GM19324 (cell line): Measurements from ENCODE around the gene SOX3.

ENCODE experiments used
- ATAC-seq: cut with Tn5 transposase; IDR thresholded peaks from one replicate; pipeline ENCODE4 v1.9.1; 2021; ENCODE audit warnings: mild to moderate bottlenecking, moderate library complexity; ENCODE audit not compliant: unreplicated experiment, low FRiP score

The SOX3 gene

DNA sequence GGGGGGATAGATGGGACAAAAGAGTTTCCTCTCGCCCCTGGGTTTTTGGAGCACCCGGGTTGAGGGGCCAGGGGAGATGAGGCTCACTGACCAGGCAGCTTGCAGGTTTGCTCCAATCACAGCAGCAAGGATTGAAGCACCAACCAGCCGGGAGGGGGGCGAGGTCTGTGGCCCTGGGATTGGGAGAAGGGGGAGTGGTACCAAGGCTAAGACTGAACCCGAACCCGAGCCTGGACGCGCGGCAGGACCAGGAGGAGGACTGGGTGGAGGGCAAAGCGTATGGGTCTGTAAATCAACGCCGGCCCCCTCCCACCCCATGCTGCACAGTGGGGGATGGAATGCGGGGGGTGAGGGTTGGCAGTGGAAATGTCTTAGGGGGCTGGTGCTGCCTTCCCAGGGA, 3.5 kb downstream of the SOX3 start:
- no peak for ATAC-seq

DNA sequence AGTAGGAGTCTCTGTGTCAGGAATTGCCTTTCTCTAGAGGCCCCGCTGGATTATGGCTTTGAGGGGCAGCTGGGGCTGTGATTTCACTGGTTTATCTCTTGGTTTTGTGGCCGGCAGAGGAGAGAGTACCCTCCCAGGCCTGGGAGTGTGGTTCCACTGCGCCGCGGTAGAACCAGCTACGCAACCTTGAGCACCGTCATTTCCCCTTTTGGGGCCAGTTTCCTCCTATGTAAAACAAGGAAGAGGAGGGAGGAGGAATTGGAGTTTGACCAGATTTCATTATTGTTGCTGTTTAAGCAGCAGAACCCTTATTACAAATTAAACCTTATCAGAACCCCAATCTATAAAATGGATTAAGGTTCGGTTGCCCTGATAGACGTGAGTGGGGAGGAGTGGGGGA, 4.4 kb downstream of the SOX3 start:
- no peak for ATAC-seq

DNA sequence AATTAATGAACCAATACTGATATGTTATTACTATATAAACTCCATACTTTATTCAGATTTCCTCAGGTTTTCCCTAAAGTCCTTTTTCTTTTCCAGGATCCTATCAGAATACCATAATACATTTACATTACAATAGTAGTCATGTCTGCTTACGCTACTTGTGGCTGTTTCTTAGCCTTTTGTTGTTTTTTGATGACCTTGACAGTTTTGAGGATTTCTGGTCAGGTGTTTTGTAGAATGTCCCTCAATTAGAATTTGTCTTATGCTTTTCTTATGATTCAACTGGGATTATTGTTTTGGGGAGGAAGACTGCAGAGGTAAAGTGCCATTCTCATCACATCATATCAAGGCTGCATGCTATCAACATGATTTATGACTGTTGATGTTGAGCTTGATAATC, 9.1 kb downstream of the SOX3 start:
- ATAC-seq = no peak

DNA sequence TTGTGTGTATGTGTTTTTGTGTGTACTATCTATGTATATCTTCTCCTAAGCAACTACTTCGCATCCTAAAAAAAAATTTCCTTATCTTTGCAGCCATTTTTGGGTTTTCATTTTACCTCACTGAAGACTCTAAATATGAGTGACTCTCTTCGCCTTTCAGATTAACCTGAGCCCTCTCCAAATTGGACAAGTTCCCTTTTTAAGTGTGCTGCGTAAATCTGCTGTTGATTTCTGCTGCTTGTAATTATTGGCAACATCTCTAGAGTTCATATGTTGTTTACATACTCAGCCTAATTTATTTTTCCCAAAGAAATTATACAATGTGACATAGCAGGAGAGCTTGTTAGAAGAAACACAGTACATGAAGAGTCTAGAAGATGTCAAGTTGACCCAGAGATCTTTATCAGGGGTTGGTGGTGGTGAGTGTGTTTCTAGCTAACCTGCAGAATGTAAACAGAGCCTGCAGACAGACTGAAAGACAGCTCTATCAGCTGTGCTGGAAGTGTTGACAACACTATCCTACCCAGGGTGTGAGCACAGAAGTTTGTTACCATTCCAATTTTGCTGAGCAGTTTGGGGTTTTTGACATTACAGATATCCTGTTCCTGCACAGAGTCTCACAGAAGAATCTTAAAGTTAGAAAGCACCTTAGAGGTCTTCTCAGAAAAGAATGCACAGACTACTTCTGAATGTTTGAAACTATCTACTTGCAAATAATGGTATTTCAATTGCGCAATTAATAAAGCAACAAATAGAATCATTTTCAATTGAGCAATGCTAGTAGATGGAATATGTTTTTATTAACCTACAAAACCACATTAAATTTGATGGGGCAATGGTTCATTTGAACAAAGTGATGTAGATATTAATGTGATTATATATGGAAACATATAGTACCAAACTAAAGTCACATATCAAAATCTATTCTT, 12.5 kb downstream of the SOX3 start:
- no peak for ATAC-seq

DNA sequence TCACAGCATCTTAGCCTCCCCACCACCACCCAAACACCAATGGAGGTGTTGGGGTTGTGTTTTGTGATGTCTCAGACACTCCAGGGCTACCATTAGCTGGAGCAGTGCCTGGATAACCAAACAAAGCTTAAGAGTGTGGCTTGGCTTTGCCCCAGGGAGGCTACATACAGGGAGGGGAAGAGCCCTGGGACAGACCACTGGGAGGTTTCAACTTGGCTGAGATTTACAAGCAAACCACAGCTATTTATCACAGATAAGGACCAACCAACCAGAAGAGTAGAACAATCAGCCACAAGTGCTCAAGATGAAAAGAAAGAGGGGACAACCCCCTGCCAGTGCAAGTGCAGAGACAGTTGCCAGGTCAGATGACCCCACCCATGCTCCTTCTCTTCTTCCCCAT, 24.1 kb downstream of the SOX3 start:
- no peak for ATAC-seq

DNA sequence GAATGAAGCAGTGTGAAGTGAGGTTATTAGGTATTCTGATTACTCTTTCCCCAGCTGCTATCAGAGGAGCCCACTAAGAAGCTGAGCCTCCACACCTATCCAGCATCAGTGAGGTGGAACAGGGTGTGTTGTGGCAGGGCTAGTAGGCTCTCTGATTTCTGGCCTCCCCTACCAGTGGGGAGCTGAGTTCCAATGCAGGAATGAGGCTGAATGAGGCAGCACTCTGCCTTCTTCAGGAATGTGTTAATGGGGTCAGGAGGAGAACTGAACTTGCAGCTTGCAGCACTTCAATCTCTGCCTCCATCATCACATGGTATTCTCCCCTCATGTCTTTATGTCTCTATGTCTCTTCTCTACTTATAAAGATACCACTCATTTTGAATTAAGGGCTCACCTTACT, 26.9 kb downstream of the SOX3 start:
- ATAC-seq = no peak

DNA sequence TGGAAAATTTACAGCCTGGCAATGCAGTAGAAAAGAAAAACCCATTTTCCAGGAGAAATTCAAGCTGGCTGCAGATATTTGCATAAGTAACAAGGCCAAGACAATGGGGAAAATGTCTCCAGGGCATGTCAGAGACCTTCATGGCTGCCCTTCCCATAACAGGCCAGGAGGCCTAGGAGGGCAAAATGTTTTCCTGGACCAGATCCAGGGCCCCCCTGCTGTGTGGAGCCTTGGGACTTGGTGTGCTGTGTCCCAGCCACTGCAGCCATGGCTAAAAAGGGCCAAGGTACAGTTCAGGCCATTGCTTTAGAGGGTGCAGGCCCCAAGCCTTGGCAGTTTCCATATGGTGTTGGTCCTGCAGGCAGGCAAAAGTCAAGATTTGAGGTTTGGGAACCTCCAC, 29.8 kb downstream of the SOX3 start:
- no peak for ATAC-seq

DNA sequence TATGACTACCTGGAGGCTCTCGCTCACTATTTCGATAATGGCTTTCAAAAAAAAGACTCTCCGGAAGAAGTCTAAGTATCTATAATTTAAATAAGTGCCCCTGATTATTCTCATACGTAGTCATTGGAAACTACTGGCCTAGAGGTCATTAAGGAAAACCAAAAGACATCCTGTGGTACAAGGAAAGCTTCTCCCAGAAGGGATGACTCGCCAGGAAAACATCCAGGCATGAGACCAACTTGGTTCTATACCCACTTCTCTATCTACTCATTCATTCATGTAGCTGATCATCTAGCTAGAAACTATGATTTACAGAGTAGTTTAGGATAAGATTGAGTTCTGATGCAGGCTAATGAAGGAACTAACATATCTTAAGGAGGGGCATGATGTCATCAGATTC, 37.7 kb downstream of the SOX3 start:
- ATAC-seq = no peak
